DMS53 (cell line): Measurements from ENCODE around the gene DNAJB2.
"Not testable (repeated sequence)": the region's sequence is repeated elsewhere in the genome, so short reads cannot be mapped to it uniquely, and the experiment has no call there.

Source experiments
- DNase-seq: peaks from one replicate; lab custom pipeline; 2025; lab: John Stamatoyannopoulos, UW

The DNAJB2 gene

DNA sequence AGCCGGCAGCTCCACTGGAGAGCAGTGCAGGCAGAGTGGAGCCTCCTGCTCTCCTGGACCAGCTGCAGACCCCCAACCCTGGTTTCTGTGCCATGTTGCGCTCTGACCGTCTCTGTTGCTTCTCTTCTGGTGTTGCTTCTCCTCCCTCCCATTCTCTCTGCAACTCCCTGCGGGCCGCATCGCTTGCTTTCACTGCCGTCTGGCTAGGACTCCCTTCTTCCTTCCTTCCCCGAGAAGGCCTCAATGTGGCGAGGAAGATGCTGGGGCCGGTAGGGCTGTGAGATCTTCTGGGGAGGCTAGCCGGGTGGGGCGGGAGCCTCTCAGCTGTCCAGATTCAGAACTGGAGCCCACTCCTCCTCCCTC, 6.2 kb downstream of the DNAJB2 start:
- no peak for DNase-seq

DNA sequence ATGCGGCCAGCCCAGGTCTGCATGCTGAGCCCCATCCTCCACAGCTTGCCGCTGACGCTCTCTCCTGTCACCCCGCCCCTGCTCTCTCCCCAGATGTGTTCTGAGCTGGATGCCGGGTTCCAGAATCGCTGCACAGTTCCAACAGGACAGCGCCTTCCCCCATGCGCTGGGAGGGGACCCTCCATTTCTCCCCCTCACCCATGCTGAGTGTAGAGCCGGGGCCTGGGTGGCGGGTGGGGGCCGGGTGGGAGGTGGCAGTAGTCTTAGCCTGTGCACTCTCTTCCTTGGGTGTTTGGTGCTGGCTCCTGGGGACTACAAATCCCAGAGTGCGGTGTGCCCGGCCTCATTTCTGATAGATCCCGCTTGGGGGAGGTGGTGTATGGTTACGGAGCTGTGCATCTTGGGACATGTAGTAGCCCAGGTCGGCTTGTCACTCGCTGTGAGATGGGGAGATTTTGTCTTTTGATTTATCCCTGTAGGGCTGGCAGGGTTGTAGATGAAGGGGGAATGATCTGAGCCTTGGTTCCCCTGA, 6.8 kb downstream of the DNAJB2 start:
- DNase-seq = peak; percentile 23

DNA sequence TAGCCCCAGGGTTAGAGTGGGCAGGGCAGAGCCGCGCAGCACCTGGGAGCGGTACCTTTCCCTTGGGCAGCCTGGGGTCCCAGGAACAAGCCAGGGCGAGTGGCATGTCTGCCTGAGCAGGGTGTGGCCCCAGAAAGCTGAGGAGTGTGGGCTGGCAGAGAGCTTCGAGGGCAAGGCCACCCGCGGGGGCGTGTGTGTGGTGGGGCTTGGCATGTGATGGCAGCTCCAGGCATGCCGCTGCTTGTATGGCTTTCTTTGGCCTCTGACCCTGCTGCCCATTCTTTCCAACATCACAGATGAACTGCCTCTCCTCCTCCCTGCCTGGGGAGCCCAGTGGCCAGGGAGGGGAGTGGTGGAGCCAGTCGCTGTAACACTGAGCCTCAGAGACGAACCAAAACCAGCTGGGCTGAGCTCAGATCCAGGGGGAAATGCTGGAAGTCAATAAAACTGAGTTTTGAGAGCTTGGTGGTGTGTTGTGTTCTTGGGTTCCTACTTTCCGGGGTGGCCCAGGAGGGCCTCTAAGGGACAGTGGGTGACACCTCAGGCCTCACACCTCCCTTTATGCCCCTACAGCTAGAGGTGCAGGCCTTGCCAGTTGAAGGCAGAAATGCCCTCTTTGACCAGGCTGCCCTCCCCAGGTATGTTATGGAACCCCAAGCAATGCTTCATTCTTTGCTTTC, 7.4 kb downstream of the DNAJB2 start:
- no peak for DNase-seq

DNA sequence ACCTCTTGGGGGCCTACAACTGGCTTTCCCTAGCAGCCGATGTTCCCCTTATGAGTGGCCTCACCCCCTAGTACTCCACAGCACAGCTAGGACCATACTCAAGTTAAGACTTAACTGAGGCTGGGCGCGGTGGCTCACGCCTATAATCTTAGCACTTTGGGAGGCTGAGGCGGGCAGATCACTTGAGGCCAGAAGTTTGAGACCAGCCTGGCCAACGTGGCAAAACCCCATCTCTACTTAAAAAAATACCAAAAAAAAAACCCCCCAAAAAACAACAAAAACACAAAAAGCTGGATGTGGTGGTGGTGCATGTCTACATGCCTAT, 7.9 kb downstream of the DNAJB2 start:
- not testable (repeated sequence) for DNase-seq

DNA sequence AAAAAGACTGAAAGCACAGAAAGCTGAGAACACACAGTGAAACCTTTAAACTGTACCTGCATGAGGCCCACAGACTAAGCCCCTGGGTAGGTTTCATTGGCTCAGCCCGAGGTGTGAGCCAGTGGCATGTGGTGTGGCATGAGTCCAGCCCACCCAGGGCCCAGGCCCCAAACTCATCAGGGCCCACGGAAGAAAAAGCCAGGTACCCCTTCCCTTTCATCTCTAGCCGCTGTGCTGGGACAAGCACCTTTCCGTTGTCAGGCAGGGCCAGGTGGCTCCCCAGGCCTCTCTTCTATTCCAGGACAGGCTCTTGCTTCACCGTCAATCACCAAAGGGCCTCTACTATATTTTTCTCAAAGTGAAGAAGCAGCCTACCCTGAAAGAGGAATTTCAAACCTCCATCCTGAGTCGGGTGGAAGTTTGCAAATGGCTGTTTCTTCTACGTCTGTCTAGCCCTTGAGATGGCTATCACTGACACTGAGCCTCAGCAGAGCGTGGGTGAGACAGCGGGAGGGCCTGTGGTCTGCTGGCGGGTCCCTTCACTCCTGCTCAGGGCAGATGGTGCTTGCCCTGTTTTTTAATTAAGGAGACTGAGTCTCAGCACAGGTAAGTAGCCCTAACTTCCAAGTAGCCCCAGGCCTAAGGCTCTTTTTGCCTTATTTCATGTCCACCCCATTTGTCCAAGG, 8.6 kb downstream of the DNAJB2 start:
- DNase-seq = no peak

DNA sequence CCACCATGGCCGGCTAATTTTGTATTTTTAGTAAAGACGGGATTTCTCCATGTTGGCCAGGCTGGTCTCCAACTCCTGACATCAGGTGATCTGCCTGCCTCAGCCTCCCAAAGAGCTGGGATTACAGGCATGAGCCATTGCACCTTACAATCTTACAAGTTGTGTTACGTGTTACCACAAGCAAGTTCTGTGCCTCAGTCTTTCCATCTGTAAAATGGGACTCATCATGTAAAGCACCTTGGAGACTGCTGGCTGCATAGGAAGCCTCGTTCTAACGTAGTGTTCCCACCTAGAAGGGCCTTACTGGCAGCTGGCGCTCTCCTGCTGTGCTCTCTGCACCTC, 10.0 kb downstream of the DNAJB2 start:
- DNase-seq = no peak

DNA sequence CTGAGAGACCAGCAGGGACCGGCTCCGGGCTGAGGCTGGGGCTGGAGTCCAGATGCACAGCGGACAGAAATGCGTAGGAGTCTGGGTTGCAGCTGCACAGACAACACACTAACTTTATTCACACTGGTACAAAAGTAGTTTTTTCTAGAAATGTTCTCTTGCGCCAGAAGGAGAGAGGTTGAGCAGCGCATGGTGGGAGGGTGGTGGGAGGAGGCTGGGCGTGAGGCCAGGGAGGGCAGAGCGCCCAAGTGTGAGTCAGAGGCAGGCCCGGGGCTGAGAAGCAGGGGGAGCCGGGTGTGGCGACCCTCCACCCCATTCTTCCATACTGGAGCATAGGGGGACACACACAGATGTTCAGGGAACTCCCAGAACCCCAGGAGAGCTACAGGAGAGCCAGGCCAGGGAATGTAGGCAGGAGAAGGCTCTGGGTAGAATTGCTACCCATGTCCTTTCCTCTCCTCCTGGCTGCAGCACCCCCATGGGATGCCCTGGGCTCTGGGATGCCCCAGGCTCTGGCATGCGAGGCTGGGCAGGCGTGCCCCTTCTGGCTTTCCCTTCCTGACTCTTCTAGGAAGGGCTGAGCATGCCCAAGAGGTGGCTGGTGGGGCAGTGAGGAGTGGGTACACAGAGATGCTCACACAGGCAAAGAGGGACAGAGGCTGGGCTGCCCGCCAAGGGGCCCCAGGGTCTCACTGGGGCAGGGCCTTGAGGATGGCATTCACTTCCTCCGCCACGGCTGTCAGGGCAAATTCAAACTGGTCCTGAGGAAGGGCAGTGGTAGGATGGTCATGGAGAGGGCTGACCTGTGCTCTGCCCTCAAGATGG, 10.6 kb downstream of the DNAJB2 start:
- no peak for DNase-seq

DNA sequence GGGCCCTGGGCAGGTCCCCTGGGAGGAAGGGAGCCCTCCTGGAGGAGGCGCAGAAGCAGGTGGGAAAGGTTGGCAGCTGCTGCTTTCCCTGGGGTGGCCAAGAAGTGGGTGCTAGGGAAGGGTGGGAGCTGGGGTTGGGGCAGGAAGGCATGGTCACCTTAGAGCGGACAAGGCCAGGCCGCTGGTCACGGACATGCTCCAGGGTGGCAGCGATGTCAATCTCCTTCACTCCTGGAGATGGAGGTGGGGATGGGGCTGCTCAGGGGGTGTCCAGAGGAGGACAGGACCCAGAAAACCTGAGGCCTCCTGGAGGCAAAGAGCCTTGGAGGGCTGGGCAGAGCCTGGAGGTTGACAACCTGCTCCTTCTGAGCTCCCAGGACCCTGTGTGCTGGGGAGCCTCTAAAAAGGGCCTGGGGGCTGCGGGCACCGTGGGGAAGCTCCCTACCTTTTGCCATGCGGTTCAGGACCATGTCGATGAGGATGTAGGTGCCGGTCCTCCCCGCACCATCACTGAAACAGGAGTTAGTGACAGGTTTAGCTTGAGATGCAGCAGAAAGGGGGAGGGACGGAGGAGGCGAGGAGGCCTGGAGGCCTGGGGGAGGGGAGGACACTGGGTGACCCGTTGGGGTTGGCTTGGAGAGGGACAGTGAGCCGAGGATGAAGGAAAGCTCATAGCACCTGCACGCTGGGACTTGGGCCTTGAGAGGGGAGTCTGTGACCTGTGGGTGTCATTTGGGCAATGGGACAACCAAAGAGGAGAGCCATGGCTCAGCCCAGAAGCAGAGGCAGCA, 11.4 kb downstream of the DNAJB2 start:
- DNase-seq = no peak

DNA sequence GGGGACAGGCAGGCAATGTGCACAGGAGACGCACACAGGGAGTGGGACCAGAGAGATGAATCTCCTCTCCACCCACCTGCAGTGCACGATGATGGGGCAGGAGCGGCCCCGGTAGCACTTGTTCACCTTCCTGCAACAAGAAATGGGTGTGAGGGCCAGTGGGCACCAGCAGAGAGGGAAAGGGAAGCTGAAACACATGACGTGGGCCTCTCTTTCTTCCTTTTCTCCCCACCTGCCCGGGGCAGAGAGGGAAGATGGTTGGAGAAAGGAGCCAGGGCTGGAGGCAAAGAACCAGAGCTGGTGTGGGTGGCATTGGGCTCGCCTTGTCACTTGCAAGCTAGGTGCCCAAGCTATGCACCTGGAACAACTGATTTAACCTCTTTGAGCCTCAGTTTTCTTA, 12.2 kb downstream of the DNAJB2 start:
- no peak for DNase-seq

DNA sequence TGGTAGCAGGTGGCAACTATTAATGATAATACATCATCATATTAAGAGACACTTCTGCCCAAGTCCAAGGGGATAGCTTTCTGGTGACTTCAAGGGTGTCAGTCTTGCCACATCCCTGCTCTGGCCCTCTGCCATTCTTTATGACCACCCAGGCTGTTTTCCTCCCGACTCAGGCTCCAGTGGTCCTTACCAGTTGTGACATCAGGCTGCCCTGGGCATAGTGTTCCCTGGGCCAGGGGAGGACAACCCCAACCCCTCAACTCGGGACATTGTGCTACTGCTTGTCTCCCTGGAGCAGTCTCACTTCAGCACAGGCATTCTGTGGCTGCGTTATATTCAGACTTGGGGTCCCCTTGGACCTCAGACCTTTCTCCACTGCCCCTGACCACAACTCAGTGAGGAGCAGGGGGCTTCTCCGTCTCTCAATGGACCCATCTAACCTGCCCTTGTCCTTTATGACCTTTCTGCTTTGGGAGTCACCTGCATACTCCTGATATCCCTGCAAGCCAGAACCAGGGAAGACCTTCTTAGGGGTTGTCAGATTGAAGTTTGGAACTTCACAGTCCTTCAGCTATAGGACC, 12.8 kb downstream of the DNAJB2 start:
- DNase-seq = no peak

DNA sequence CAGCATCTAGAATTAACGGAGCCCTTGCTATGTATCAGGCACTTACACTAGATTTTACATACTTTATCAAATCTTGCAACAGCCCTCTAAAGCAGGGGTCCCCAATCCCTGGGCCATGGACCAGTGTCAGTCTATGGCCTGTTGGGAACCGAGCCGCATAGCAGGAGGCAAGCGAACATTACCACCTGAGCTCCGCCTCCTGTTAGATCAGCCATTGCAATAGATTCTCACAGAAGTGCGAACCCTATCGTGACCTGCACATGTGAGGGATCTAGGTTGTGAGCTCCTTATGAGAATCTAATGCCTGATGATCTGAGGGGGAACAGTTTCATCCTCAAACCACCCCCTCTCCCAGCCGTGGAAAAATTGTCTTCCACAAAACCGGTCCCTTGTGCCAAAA, 13.4 kb downstream of the DNAJB2 start:
- no peak for DNase-seq

DNA sequence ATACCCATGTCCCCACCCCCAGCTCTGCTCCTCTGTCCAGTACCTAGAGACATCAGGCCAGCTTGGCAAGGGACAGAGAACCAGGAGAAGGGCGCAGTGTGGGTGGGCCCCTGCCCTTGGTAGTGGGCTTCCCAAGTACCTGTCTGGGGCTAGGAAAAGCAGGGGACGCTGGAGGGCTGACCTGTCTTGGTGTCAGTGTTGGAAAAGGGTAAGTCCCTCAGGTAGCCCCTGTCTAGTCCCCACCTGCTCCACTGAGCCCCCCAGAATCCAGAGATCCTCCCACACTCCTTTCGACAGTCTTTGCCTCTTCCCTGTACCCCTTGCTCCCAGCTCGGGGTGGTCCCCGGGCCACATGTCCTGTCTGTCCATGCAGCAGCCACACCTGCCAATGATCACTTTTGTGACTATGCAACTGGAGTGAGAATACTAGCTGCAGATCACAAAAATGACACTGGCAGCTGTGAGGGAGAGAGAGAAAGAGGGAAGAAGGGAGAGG, 14.6 kb downstream of the DNAJB2 start:
- DNase-seq = no peak

DNA sequence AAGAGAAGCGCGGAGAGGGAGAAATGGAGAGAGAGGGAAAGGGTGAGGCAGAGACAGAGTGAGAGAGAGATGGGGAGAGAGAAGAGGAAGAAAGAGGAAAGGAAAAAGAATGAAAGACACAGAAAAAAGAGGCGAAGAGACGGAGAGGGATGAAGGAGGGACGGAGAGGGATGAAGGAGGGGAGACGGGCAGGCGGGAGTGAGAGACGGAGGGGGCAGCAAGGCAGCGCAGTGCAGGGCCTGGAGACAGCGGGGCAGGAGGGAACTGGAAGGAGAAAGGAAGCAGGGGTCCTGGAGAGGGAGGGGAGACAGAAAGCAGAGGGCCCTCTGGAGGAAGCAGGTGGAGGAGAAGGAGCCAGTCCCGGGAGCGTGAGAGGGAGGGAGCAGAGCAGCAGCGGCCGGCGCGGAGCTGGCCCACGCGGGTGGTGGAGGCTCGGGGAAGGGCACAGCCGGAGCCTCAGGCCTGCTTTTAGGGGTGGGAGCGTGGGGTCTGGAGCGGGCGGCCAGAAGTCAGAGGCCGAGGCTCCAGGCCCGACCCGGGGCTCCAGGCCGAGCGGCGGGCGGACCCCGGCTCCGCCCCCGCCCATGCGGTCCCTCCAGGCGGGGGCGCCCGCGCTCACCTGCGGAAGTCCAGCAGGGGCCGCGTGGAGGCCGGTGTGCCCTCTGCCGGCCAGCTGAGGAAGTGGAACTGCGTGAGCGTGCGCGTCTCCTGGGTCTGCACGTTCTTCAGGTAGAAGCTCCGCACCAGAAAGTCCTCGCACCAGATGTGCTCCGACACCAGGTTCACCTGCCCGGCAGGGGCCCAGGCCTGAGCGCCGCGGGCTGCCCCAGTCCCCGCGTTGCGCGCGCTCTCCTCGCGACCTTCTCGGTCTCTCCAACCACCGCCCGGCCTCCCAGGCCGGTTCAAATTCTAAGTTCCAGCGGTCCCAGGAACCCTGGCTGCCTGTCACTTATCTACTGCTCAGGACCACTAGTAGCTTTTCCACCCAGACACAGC, 15.5 kb downstream of the DNAJB2 start:
- peak; percentile 91 for DNase-seq

DNA sequence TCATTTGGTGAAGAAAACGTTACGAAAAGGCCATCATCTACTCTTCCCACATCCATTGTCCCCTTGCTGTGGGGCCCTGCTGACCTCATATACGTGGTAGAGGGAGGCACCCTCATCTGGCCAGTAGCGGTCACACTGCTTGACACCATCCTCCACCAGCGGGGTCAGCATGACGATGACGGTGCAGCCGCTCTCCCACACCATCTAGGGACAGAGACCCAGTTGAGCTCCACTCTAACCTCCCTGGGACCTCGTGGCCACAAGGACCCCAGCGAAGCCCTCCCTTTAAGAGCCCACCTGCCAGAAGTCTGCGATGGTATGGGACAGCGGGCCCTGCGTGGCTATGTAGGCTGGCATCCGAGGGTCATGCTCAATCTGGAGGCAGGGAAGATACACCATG, 17.0 kb downstream of the DNAJB2 start:
- DNase-seq = no peak

DNA sequence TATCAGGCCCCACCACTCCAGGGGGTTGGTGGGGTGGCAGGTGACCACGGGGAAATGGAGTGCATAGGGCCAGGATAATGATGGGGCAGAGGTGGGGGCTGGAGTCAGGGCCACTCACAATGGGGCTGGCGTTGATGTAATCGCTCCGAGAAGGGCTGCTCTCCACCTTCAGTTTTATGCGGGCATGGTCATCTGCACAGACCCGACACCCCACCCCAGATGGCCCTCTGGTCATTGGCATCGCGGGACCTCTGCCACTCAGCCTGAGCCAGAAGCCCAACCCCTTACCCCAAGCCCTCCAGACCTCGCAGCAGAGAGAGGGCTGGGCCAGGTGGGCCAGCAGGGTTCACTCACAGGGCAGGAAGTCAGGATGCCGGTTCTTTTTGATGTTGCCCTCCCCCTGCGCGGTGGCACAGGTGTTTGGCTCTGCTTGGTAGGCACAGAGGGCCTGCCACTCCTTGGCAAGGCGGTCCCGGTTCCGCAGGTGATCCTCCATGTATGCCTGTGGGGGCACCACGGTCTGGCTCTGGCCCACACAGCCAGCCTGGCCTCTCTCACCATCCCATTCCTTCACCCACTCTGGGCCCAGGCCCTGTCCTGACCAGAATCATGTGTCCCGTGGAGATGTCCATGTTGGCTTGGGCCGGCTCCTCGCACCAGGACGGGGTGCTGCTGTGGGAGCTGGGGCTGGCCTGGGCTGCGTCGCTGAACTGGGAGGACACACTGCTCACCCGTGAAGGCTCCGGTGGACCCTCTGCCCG, 17.6 kb downstream of the DNAJB2 start:
- DNase-seq = no peak

DNA sequence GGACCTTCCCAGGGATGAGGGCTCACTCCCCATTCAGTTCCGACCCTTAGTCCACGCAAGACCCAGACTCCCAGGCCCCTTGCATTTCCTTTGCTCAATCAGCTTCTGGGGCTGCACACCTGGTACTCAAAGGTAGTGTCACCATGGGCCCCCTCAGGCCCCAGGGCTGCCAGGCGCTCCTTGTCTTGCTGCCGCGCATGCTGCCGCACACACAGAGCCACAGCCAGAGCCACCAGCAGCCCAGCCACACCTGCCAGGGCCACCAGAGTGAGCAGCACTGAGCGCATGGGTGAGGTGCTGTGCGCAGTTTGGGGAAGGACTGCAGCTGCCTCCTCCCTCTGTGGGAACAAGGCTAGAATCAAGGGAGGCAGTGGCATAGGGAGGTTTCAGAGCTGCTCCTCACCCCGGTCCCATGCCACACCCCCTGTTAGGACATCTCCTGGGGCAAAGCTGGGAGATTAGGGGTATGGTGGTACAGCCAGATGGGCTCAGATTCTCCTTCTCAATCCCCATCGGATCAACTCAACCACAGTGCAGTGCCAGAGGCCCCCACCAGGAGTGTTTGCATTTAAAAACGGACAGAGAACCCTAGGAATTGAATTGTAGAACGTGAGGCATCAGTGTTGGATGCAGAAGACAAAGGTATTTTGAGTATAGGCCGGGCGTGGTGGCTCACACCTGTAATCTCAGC, 18.7 kb downstream of the DNAJB2 start:
- DNase-seq = no peak

DNA sequence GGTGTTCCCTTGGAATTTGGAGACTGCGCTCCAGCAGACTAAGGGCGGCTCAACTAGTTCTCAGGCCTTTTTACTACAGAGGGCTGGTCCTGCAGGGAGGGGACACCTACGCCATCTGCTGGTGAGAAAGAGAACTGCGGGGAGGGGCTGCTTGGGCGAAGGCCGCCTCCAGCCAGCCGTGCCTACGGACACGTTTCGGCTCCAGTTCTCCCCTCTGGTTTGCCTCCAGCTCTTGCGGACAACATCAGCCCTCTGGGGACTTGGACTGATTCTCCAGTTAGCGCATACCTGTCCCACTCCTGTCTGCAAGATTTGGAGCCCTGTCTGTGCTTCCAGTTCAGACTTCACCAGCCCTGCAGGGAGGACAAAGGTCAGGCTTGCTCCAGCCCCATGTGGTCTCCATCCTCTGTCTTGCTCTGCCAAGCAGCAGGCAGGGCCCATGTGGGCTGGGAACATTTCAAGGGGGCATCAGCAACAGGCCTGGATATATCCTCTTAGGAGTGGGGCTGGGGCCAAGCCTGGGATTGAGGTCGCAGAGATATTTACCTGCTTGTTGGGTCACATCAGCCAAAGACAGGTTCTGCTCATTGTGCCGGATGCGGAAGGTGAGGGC, 19.7 kb downstream of the DNAJB2 start:
- peak; percentile 74 for DNase-seq

DNA sequence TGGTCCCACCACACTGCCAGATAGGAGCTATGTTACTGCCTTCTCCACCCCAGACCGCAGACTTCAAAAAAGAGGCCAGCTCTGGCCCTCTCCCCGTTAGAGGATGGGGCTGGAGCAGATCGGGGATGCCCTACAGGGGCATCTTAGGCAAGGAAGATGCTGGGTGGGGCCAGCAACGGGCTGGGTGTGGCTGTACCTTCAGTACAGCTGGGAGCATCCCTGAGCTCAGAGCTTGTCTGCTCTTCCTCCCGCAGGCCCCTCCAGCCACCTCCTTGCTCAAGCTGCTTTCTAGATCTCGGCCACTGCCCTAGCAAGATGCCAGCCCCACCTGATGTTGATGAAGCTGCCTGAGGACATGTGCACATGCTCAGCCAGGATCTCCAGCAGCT, 20.2 kb downstream of the DNAJB2 start:
- DNase-seq = no peak

DNA sequence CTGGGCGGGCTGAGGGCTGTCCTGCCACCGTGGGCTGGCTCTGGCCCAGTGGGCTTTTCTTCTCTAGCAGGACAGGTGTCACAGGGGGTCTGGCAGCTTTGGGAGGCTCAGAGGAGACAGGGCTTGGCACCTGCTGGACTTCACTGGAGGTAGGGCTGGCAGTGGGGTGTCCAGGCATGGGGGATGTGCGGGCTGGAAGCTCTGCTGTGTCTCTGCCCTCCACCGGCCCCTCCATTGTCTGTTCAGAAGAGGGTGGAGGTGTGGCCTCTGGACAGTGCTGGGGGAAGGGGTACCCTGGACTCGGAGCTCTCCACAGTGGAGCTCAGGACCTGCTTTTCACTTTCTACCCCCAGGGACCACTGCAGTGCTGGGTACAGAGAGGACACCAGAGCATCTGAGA, 20.9 kb downstream of the DNAJB2 start:
- DNase-seq = no peak
